ENCODE measurements around the gene SH3BGRL3.
"Not testable (repeated sequence)": the region's sequence is repeated elsewhere in the genome, so short reads cannot be mapped to it uniquely, and the experiment has no call there.

Gene SH3BGRL3

GRCh38 chr1:26291939-26292338, 12.1 kb downstream of the SH3BGRL3 start:
- DNase-seq = no peak

GRCh38 chr1:26292735-26293134, 12.8 kb downstream of the SH3BGRL3 start:
- not testable (repeated sequence) for DNase-seq

GRCh38 chr1:26293911-26294463, 14.1 kb downstream of the SH3BGRL3 start:
- no peak for DNase-seq

DNA sequence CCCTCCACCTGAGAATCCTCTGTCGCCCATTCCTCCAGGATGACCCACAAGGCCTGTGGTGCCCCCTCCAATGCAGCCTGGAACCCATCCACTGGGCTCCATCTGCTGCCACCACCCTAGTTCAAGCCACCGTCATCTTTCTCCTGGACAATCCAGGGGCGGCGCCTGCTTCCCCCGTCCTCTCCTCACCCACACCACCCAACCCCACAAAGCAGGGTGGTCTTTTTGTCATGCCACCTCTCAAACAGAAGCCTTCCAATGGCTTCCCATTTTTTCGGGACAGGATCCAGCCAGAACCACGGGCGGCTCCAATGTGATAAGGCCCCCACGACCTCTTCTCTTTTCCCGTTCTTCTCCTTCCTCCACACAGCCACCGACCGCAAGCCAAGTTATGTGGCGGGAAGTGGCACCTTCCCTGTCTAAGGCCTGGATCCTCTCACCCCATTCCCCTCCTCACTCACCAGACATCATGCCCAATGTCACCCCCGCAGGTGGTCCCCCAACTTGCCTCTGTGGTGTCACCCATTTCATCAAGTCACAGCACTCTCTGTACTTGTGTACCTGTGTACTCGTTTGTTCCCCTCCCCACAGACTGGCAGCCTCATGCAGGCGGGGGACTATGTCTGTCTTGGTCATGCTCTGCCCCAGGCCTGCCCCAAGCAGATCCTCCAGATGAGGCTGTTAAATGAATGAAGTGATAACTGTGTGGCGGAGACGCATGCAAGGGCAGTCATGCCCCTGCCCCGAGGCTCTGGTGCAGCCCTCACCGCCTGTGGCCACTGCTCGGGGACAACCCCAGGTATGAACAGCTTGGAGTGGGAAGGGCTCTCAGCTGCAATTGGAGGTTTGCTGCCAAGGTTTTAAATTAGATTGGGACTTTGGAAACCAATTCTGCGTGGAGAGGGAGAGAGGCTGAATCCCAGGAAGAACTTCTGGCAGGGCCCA, 15.6 kb downstream of the SH3BGRL3 start:
- no peak for DNase-seq

GRCh38 chr1:26296340-26297056, 16.6 kb downstream of the SH3BGRL3 start:
- no peak for DNase-seq

- DNase-seq = no peak
These were observed 17.3 kb downstream of the SH3BGRL3 start for GRCh38 chr1:26297057-26297790.

GRCh38 chr1:26297791-26298124, 17.9 kb downstream of the SH3BGRL3 start:
- DNase-seq = no peak

DNA sequence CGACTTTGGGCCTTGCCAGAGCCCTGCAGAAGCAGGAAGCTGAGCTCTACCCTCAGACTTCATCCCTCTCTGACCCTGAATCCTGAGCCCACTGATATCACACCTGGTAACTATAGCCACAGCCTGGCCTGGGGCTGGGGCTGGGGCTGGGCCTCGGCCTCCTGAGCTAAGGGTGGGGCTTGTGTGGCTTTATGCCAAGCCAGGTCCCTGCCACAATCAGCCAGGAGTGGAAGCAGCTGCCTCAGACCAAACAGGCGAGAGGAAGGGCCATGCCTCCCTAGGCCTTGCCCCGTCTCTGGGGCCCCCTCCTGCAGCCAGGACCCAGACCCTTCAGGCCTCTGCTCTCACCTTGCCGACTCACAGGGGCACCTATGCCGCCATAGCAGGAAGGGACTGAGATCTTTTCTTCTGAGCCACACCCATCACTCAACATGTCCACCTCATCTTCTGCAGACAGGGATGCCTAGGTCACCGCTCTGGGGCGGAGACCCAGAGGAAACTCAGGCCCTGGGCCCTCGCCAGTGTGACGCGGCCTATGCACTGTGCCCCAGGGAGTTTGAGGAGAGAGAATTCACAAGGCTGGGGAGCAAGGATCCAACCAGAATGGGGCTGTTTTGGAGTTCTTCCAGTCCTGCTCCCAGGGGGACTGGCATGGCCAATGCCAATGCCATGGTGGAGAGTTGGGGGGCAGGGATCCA, 20.8 kb downstream of the SH3BGRL3 start:
- no peak for DNase-seq

DNA sequence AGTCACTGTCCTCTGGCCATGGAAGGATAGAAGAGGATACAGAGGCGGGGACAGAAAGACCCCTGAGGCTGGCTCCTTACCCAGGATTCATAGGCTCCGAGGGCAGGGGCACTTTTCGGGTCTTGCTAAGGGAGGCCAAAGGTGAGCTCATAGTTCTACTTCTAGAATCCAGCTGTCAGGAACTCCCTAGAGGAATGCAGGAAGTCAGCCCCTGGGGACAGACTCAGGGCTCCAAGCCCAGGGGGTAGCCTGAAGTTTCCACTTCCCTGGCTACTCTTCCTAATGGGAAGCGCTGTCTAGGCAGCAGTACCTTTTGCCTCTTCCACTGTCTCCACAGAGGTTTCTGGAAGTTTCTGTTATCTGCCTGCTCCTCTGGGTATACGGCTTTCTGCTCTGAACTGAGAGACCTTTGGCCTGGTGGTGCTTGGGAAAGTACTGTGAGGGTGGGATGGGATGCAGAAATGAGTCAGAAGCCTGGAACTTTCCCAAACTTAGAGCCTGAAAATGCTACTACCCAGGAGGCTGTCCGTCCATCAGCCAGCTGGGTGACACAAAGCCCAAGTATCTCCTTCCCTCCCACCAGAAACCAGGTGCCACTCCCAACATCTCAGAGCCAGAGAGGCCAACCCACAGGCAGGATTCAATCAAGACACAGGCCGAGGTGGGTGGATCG, 23.0 kb downstream of the SH3BGRL3 start:
- DNase-seq = peak; percentile 29

DNA sequence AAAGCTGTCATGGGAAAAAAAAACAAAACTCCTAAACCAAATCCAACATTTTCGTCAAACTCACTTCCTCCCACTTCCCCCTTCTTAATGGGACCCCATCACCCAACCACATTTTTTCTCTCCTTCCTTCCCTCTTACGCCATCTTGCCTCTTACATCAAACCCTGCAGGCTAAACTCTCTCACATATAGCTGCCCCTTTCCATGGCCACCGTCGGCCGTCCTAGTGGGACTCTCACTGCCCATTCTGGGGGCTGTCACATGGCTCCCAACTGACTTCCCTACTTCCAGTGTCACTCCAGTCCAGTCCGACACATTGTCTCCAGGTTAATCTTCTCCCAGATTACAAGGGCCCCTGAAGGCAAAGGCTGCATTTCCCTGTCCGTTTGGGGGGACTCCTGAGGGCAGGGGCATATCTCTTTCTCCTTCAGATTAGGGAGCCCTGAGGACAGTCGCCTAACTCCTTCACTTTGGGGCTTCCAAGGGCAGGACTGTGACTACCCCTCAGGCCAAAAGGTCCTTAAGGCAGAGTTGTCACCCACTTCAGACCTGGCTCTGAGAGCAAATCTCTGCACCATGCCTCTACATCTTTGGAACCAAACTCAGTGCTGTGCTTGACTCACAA, 25.9 kb downstream of the SH3BGRL3 start:
- DNase-seq = no peak

- peak; percentile 96 for DNase-seq
These were observed 26.7 kb downstream of the SH3BGRL3 start, which contains the start of gene UBXN11 for GRCh38 chr1:26306290-26307229. Gene UBXN11 (minus strand): TSS chr1:26306636. CDS start chr1:26302883, 3,753 bp downstream.

GRCh38 chr1:26307363-26307781, 27.5 kb downstream of the SH3BGRL3 start:
- no peak for DNase-seq

DNA sequence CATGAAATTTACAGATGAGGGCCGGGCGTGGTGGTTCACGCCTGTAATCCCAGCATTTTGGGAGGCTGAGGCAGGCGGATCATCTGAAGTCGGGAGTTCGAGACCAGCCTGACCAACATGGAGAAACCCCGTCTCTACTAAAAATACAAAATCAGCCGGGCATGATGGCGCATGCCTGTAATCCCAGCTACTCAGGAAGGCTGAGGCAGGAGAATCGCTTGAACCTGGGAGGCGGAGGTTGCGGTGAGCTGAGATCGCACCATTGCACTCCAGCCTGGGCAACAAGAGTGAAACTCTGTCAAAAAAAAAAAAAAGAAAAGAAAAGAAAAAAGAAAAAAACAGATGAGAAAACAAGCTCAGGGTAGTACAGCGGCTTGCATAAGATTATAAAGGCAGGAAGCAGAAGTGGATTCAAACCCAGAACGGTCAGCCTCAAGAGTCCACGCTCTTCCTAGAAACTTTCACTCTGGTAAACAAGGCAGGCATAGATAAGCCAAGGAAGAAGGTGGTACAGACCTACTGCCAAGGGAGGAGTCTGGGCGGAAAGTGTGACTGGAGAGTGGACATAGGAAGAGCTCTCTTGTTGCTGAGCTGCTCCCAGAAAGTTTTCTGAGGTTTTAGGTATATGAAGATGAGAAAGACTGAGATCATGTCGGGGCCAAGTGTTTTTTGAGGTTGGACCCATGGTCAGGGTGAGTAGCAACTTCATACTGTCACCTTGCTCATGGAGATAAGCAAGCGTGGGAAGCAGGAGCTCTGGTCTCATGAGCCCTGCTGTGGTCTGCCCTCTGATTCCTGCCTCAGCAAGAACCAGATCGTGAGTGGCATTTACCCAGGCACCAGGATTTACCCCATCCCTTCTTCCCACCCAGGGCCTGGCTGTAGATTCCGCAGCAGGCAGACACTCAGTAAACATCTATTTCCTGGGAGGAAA, 28.3 kb downstream of the SH3BGRL3 start:
- DNase-seq = not testable (repeated sequence)

DNA sequence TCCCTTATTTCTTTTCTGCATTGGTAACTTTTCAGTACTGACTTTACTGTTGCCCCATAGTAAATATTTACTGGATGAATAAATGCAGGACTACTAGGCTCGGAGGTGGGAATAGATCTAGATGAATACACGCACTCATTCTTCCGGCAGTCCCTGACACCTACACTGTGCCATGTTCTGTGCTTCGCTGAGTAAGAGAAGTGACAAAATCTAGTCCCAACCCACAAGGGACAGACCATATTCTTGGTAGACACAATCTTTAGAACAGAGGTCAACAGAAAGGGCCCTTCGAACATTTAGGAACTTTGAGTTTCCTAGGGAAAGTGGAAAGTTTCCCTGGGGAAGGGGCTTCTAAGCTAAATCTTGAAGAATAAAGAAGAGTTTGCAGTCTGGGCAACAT, 34.6 kb downstream of the SH3BGRL3 start:
- no peak for DNase-seq

DNA sequence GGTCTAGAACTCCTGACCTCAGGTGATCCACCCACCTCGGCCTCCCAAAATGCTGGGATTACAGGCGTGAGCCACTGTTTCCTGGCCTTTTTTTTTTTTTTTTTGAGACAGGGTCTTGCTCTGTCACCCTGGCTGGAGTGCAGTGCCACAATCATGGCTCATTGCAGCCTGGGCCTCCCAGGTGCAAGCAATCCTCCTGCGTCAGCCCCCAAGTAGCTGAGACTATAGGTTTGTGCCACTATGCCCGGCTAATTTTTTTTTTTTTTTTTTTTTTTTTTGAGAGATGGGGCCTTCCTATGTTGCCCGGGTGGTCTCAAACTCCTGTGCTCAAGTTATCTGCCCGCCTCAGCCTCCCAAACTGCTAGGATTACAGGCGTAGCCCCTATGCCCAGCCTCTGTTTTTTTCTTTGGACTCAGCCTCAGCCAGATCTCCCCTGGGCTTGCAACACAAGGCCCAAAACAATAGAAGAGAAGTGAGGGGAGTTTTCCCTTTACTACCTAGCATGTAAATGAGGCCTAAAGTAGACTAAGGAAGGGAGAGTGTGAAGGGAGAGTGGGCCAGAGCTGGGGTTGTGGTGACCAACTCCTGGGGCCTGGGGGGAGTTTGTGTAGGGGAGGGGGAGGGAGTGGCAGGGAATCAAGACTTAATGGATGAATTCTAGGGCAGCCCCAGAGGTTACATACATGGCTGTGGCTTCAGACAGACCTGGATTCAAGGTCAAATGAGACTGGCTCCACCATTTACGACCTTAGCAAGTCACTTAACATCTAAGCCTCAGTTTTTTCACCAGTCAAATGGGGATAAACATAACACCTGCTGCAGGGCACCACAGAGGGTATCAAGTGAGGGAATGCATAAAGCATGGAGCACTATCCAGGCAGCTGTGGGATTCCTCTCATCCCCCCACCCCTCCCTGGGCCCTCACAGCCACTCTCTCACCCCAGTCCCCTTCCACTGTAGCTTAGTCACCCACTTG, 36.3 kb downstream of the SH3BGRL3 start:
- no peak for DNase-seq

DNA sequence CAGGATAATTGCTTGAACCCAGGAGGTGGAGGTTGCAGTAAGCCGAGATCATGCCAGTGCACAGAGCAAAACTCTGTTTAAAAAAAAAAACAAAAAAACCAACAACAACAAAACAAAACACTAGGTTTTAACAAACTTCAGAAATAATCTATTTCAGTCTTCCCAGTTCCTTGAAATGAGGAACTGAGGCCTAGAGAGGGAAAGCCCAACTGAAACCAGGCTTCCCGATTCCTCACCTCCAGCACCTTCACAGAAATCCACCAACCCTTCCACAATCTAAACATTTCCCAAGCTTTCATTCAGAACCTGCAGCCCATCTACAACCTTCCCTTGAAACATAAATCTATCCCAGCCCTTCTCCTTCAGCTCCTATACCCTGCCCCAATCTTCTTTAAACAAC, 37.3 kb downstream of the SH3BGRL3 start:
- DNase-seq = no peak

- DNase-seq = no peak
These were observed 37.9 kb downstream of the SH3BGRL3 start, which contains the start of gene CD52 for GRCh38 chr1:26317612-26318337. Gene CD52 (plus strand): TSS chr1:26317958. CDS start chr1:26318018, 60 bp downstream.

Measured in NCI-H2171 (cell line).